K562 (cell line): ENCODE measurements around the gene PLEKHO2. TPM values are rescaled to one million over a fixed set of nuclear protein-coding genes. Genes with fewer than 3 reads are reported as not detected.
"Not testable (repeated sequence)": the region's sequence is repeated elsewhere in the genome, so short reads cannot be mapped to it uniquely, and the experiment has no call there.

ENCODE experiments used
- ATAC-seq: fragments of 200-7000 bp; cut with Tn5 transposase; 3 replicates; pipeline ENCODE4 v1.9.1; 2020; ENCODE audit warnings: moderate library complexity
- BruUV-seq: library from RNA; stranded (reverse); fragments of 400-500 nt; replicated peaks from 2 replicates; lab custom pipeline; 2021; lab: Mats Ljungman, UMichigan
- CTCF ChIA-PET: fragments of 300-600 bp; formaldehyde crosslinking; extraction: SDS; loops from one replicate; lab custom pipeline; 2021; ENCODE audit warnings: low intra/inter-chr PET ratio; lab: Yijun Ruan, JAX
- POLR2A ChIA-PET: fragments of 300-600, 350-650 bp; sonication (Branson Sonifier 250); formaldehyde crosslinking; extraction: SDS; loops from one replicate; lab custom pipeline; 2021; ENCODE audit warnings: antibody characterized with exemption, inconsistent platforms; lab: Yijun Ruan, JAX
- DNase-seq, 4 experiments: peaks; one replicate each; pipeline versions ENCODE4 v3.0.0 to v3.0.0-alpha.2; 2011 to 2018; ENCODE audit warnings: low spot score in 3 of 4, mixed read lengths in 3 of 4; ENCODE audit errors: extremely low read depth in 1 of 4
- FAIRE-seq: peaks from 2 replicates; lab custom pipeline; 2011; peaks lifted over from hg19 to GRCh38; lab: Jason Lieb, UNC
- H2AFZ ChIP-seq: 2 replicates; pipeline ENCODE4 v1.6.0; 2011; ENCODE audit warnings: low read depth, low read length, control low read depth, inconsistent platforms
- H3K27ac ChIP-seq: fragments of 200-600 bp; 3 replicates; pipeline ENCODE4 v1.8.0; 2011; ENCODE audit warnings: low read depth, mild to moderate bottlenecking, control low read depth, inconsistent platforms, low read length, moderate library complexity, mixed read lengths; ENCODE audit errors: extremely low read depth
- H3K27me3 ChIP-seq, 2 experiments: fragments of 300-600 bp in 1 of 2; 2 replicates in 1 of 2; 3 replicates in 1 of 2; pipeline versions ENCODE4 v1.6.0 to v1.8.0; 2011; ENCODE audit warnings: inconsistent platforms in 2 of 2, low read length in 2 of 2, mild to moderate bottlenecking in 1 of 2, mixed read lengths in 1 of 2, moderate library complexity in 1 of 2; ENCODE audit not compliant: control insufficient read depth in 2 of 2, insufficient read depth in 2 of 2
- H3K36me3 ChIP-seq: fragments of 300-600 bp; 3 replicates; pipeline ENCODE4 v1.8.0; 2011; ENCODE audit warnings: mild to moderate bottlenecking, low read length, inconsistent platforms; ENCODE audit not compliant: control insufficient read depth, insufficient read depth
- H3K4me1 ChIP-seq, 2 experiments: fragments of 200-600 bp in 1 of 2; replicated peaks in 1 of 2; 2 replicates in 1 of 2; 3 replicates in 1 of 2; pipeline versions ENCODE4 v1.5.1 to v1.8.0; 2011; ENCODE audit warnings: inconsistent platforms in 2 of 2, low read length in 2 of 2, mild to moderate bottlenecking in 1 of 2, mixed read lengths in 1 of 2, moderate library complexity in 1 of 2; ENCODE audit not compliant: control insufficient read depth in 2 of 2, insufficient read depth in 2 of 2
- H3K4me2 ChIP-seq: 2 replicates; pipeline ENCODE4 v1.6.1; 2011; ENCODE audit warnings: low read length, control low read depth, inconsistent platforms, mixed read lengths; ENCODE audit not compliant: insufficient read depth
- H3K4me3 ChIP-seq: fragments of 200-600 bp; sonication (generic), shearing (Covaris generic); 2 replicates; pipeline ENCODE4 v1.5.1; 2016; ENCODE audit warnings: control low read depth, inconsistent platforms
- H3K79me2 ChIP-seq: fragments of 200-600 bp; 3 replicates; pipeline ENCODE4 v1.8.0; 2011; ENCODE audit warnings: low read length, inconsistent platforms; ENCODE audit not compliant: control insufficient read depth, insufficient read depth
- H3K9ac ChIP-seq, 2 experiments: 2 replicates each; pipeline versions ENCODE4 v1.6.0 to v1.6.1; 2011; ENCODE audit warnings: low read depth in 2 of 2, low read length in 2 of 2, control low read depth in 1 of 2, inconsistent platforms in 1 of 2, mild to moderate bottlenecking in 1 of 2, mixed read lengths in 1 of 2; ENCODE audit not compliant: insufficient read depth in 1 of 2
- H3K9me1 ChIP-seq: one replicate; pipeline ENCODE4 v1.6.0; 2011; ENCODE audit warnings: inconsistent platforms, mild to moderate bottlenecking, low read length, moderate library complexity; ENCODE audit not compliant: control insufficient read depth, insufficient read depth
- H3K9me3 ChIP-seq: replicated peaks from 2 replicates; pipeline ENCODE4 v1.5.1; 2011; ENCODE audit warnings: low read depth, low read length, inconsistent platforms; ENCODE audit not compliant: control insufficient read depth, insufficient read depth
- H4K20me1 ChIP-seq: replicated peaks from 2 replicates; pipeline ENCODE4 v1.6.1; 2011; ENCODE audit warnings: low read length, inconsistent platforms, mixed read lengths; ENCODE audit not compliant: control insufficient read depth, insufficient read depth
- ATF7 ChIP-seq: fragments of 450-650 bp; IDR thresholded peaks from 2 replicates; pipeline ENCODE4 v1.7.1; 2014; ENCODE audit warnings: mild to moderate bottlenecking, moderate library complexity
- CEBPB ChIP-seq: fragments of 450-650 bp; IDR thresholded peaks from 2 replicates; pipeline ENCODE4 v1.6.1; 2016; ENCODE audit warnings: missing genetic modification characterization, missing compliant biosample characterization
- CEBPG ChIP-seq, 3 experiments: fragments of 200-800 bp in 1 of 3; sonication (Bioruptor generic) in 1 of 3; sonication (generic) in 1 of 3; formaldehyde crosslinking in 1 of 3; IDR thresholded peaks in 2 of 3; conservative IDR thresholded peaks in 1 of 3; 2 replicates each; pipeline versions ENCODE4 v1.6.1 to v1.8.0; 2016 to 2022; ENCODE audit warnings: missing compliant biosample characterization in 2 of 3, missing genetic modification characterization in 2 of 3, mild to moderate bottlenecking in 1 of 3, missing genetic modification reagents in 1 of 3
- RFX1 ChIP-seq: fragments of 450-650 bp; IDR thresholded peaks from 2 replicates; pipeline ENCODE4 v1.6.1; 2016; ENCODE audit warnings: mild to moderate bottlenecking, moderate library complexity
- SUPT5H ChIP-seq: fragments of 450-650 bp; IDR thresholded peaks from 2 replicates; pipeline ENCODE4 v1.6.1; 2016
- whole genome bisulfite sequencing: fragments of 100-300 bp; shearing (Covaris generic); methylation state at CpG from one replicate; pipeline ENCODE4 v1.1.6; 2016; ENCODE audit warnings: low coverage, mixed read lengths; ENCODE audit not compliant: insufficient coverage; ENCODE audit errors: missing lambda C conversion rate; 5-methylcytosine and 5-hydroxymethylcytosine counted together
- in situ Hi-C: fragments of 300-500 bp; cut with MboI; formaldehyde crosslinking; loops from 4 replicates; pipeline ENCODE4 v1.15.0; 2018; ENCODE audit warnings: inconsistent platforms, mixed read lengths
- intact Hi-C: fragments of 100-400 bp; cut with micrococcal nuclease; formaldehyde crosslinking; loops from 2 replicates; pipeline ENCODE4 v1.14.2; 2022
- polyA plus RNA-seq, 8 experiments: library from polyadenylated mRNA; depleted of rRNA in 4 of 8; stranded (reverse) in 5 of 8; unstranded in 3 of 8; fragments of >200 nt; fragmentation: Nextera tagmentation in 2 of 8; fragmentation: Illumina TruSeq in 1 of 8; extraction: Ambion mirVana in 2 of 8; extraction: Trizol in 1 of 8; gene quantifications; 2 replicates each; pipeline versions ENCODE4 v1.2.1 to v1.2.3, GENCODE V29; 2011 to 2014; ENCODE audit warnings: inconsistent platforms in 1 of 8, missing spikeins in 1 of 8
- total RNA-seq, 7 experiments: library from RNA; depleted of rRNA in 6 of 7; stranded (reverse); fragments of >200 nt in 6 of 7; fragmentation: Illumina TruSeq in 2 of 7; extraction: Trizol in 2 of 7; gene quantifications; 2 replicates each; pipeline versions ENCODE4 v1.2.1 to v1.2.3, GENCODE V29; 2011 to 2021; ENCODE audit warnings: low replicate concordance in 1 of 7
- TF ChIP-seq, protein P1 (sequence below), 2 experiments: fragments of 450-650 bp in 1 of 2; sonication (generic) in 1 of 2; formaldehyde crosslinking in 1 of 2; IDR thresholded peaks in 1 of 2; conservative IDR thresholded peaks in 1 of 2; 2 replicates each; pipeline versions ENCODE4 v1.6.1 to v1.8.1; 2016 to 2023; ENCODE audit warnings: mild to moderate bottlenecking in 2 of 2, moderate library complexity in 2 of 2, inconsistent platforms in 1 of 2, missing genetic modification reagents in 1 of 2

The PLEKHO2 gene
- total and polyA plus RNA-seq, 9 of the 15 experiments (the other 6 are each of a cell fraction or from before 2014, with no cell fraction given), result 0.24 to 8.8 (median 5.5) TPM

DNA sequence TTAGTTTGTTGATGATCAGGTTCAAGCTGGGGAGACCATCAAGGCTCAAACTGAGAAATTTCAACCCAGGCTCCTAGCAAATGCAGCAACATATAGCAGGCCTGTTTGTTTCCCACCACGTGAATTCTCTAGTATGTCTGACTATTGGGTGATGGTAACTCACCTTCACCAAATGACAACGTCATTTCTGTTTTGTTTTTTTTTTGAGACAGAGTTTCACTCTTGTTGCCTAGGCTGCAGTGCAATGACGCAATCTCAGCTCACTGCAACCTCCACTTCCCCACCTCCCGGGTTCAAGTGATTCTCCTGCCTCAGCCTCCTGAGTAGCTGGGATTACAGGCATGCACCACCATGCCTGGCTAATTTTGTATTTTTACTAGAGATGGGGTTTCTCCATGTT is 26.8 kb upstream of the PLEKHO2 start:
- in situ Hi-C loops, result loop anchor here (5.0 kb wide), 1 partner anchor 83 kb away; no protein-coding TSS in a partner anchor
- ATAC-seq, CTCF ChIA-PET, H3K79me2 ChIP-seq, H3K4me2 ChIP-seq, BruUV-seq, H3K27me3 ChIP-seq, H4K20me1 ChIP-seq, H3K9ac ChIP-seq: not testable (repeated sequence)
- intact Hi-C loops, result loop anchor here (10.0 kb wide), 1 partner anchor 90 kb away; no protein-coding TSS in a partner anchor
- TF ChIP-seq RFX1 (peak; percentile 61), SUPT5H (0 out of 2 replicates have a peak, but pooled peaks have one; percentile 29), CEBPG (CRISPR knock-in tag; IDR thresholded peaks at IDR 0.05) (peak; percentile 83), CEBPG (tag; conservative IDR thresholded peaks at IDR 0.05 in 1 of 2, IDR thresholded peaks at IDR 0.05 in 1 of 2) (peak; percentile 78 to 82), CEBPB (tag) (peak; percentile 93), ATF7 (peak; percentile 61; the same call in 1 of the 2 replicates)
- TF ChIP-seq, protein P1, sequence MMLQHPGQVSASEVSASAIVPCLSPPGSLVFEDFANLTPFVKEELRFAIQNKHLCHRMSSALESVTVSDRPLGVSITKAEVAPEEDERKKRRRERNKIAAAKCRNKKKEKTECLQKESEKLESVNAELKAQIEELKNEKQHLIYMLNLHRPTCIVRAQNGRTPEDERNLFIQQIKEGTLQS (IDR thresholded peaks at IDR 0.05), result peak; percentile 79
- TF ChIP-seq, protein P1 (CRISPR knock-in tag; conservative IDR thresholded peaks at IDR 0.05), result not testable (repeated sequence)
- TF ChIP-seq, all 486 proteins: peak for 6; not testable (repeated sequence) for 480
- Histone ChIP-seq H3K36me3 (peaks cover 15% of the 10 kb centered on the region; the same call in 2 of the 3 replicates), H3K4me1 (peaks cover 13% of the 10 kb centered on the region in 2 experiments)
- WGBS, result 37% methylated on average over 4 of the region's 4 CpGs
- H3K9me3 ChIP-seq, DNase-seq, H3K4me3 ChIP-seq, H3K27ac ChIP-seq, H2AFZ ChIP-seq, H3K9me1 ChIP-seq, FAIRE-seq: not testable (repeated sequence)
- POLR2A ChIA-PET, result interaction anchor here (0.8 to 1.9 kb wide), 4 partner anchors 10 to 80 kb away, joined by 3 to 6 read pairs (median 4); partner anchors contain the start of gene PIF1
